Right atrium auricular region (tissue), 2 donors: ENCODE measurements around the gene LMNB1. TPM values are rescaled to one million over a fixed set of nuclear protein-coding genes. Genes with fewer than 3 reads are reported as not detected.

Experiments used
- DNase-seq: peaks from one replicate; pipeline ENCODE4 v3.0.0-alpha.2; 2019; ENCODE audit warnings: low spot score
- H3K27ac ChIP-seq, 2 donors: fragments of 200-600 bp; sonication (generic); 1 replicate in 1 of 2; 2 replicates in 1 of 2; pipeline ENCODE4 v1.5.1; 2016 to 2019
- H3K27me3 ChIP-seq, 2 donors: fragments of 200-600 bp; sonication (generic); one replicate each; pipeline versions ENCODE4 v1.5.1 to v1.6.0; 2017 to 2019
- H3K36me3 ChIP-seq: fragments of 200-600 bp; sonication (generic); one replicate; pipeline ENCODE4 v1.5.1; 2016
- H3K4me1 ChIP-seq, 2 donors: fragments of 200-600 bp; sonication (generic); one replicate each; pipeline versions ENCODE4 v1.5.1 to v1.6.0; 2017 to 2019
- H3K4me3 ChIP-seq, 2 donors: fragments of 200-600 bp; sonication (generic); 1 replicate in 1 of 2; 2 replicates in 1 of 2; pipeline ENCODE4 v1.5.1; 2017 to 2019; ENCODE audit warnings: mild to moderate bottlenecking in 1 of 2, moderate library complexity in 1 of 2
- H3K9me3 ChIP-seq, 2 donors: fragments of 200-600 bp; sonication (generic); one replicate each; pipeline ENCODE4 v1.5.1; 2019
- CTCF ChIP-seq, 2 donors: fragments of 200-600 bp; sonication (generic); IDR thresholded peaks; one replicate each; pipeline ENCODE4 v1.5.1; 2019; ENCODE audit warnings: antibody characterized with exemption in 2 of 2
- total RNA-seq, 2 donors: library from RNA; depleted of rRNA; stranded (reverse); fragments of >200 nt; gene quantifications; one replicate each; pipeline ENCODE4 v1.1.0, GENCODE V29; 2016

Gene LMNB1
- total RNA-seq, 2 donors from 2014 or later = 2.5 to 2.6 TPM

GRCh38 chr5:126863402-126863801 lies 86.5 kb downstream of the LMNB1 start:
- TF ChIP-seq CTCF (IDR thresholded peaks at IDR 0.05) = no peak
- Histone ChIP-seq H3K4me3 (no peak overlapping the region), H3K36me3 (no peaks in the 10 kb centered on the region), H3K9me3 (no peaks in the 10 kb centered on the region), H3K27ac (no peak overlapping the region), H3K4me1 (peaks cover 0 to 8% of the 10 kb centered on the region in 2 donors), H3K27me3 (no peaks in the 10 kb centered on the region)
- no peak for DNase-seq

- H3K27ac ChIP-seq = no peak overlapping the region
- no peak for TF ChIP-seq CTCF (IDR thresholded peaks at IDR 0.05)
- H3K36me3 ChIP-seq = no peaks in the 10 kb centered on the region
- DNase-seq = no peak
- peaks cover 0 to 13% of the 10 kb centered on the region in 2 donors for H3K4me1 ChIP-seq
- no peak overlapping the region for H3K4me3 ChIP-seq
- H3K9me3 ChIP-seq = no peaks in the 10 kb centered on the region
- no peaks in the 10 kb centered on the region for H3K27me3 ChIP-seq
Measured at GRCh38 chr5:126864042-126864688, 87.2 kb downstream of the LMNB1 start.

- DNase-seq = no peak
- H3K36me3 ChIP-seq = no peaks in the 10 kb centered on the region
- H3K4me3 ChIP-seq = no peak overlapping the region
- peaks cover 0 to 13% of the 10 kb centered on the region in 2 donors for H3K4me1 ChIP-seq
- no peaks in the 10 kb centered on the region for H3K27me3 ChIP-seq
- H3K27ac ChIP-seq = no peak overlapping the region
- H3K9me3 ChIP-seq = no peaks in the 10 kb centered on the region
- no peak for TF ChIP-seq CTCF (IDR thresholded peaks at IDR 0.05)
Measured at GRCh38 chr5:126865299-126865698, 88.4 kb downstream of the LMNB1 start.

- Histone ChIP-seq H3K4me1 (peaks cover 0 to 13% of the 10 kb centered on the region in 2 donors), H3K9me3 (no peaks in the 10 kb centered on the region), H3K27ac (no peak overlapping the region), H3K36me3 (no peaks in the 10 kb centered on the region), H3K4me3 (no peak overlapping the region), H3K27me3 (no peaks in the 10 kb centered on the region)
- TF ChIP-seq CTCF (IDR thresholded peaks at IDR 0.05) = no peak
- DNase-seq = no peak
Measured at GRCh38 chr5:126866851-126867636, 90.1 kb downstream of the LMNB1 start.

GRCh38 chr5:126868338-126869004 lies 91.5 kb downstream of the LMNB1 start:
- Histone ChIP-seq H3K27ac (no peak overlapping the region), H3K9me3 (no peaks in the 10 kb centered on the region), H3K4me3 (no peak overlapping the region), H3K4me1 (peaks cover 0 to 13% of the 10 kb centered on the region in 2 donors), H3K27me3 (no peaks in the 10 kb centered on the region), H3K36me3 (no peaks in the 10 kb centered on the region)
- TF ChIP-seq CTCF (IDR thresholded peaks at IDR 0.05) = no peak
- no peak for DNase-seq
